Astrocyte (in vitro differentiated cells and primary cell): Measurements from ENCODE around the gene AP2B1. TPM values are rescaled to one million over a fixed set of nuclear protein-coding genes. Genes with fewer than 3 reads are reported as not detected.
A peak's percentile ranks its signal among the peaks of the same experiment; 100 is the strongest.

ENCODE experiments used
- DNase-seq: peaks from one replicate; pipeline ENCODE4 v3.0.0-alpha.2; 2010; ENCODE audit warnings: low read depth
- FAIRE-seq: peaks from 2 replicates; lab custom pipeline; 2011; peaks lifted over from hg19 to GRCh38; lab: Jason Lieb, UNC
- H2AFZ ChIP-seq: 2 replicates; pipeline ENCODE4 v1.6.0; 2012; ENCODE audit warnings: low read depth, low read length, inconsistent platforms
- H3K27ac ChIP-seq: 2 replicates; pipeline ENCODE4 v1.5.1; 2011; ENCODE audit warnings: low read depth, low read length, inconsistent platforms
- H3K27me3 ChIP-seq: 2 replicates; pipeline ENCODE4 v1.6.0; 2011; ENCODE audit warnings: low read length, inconsistent platforms; ENCODE audit not compliant: insufficient read depth
- H3K36me3 ChIP-seq: 2 replicates; pipeline ENCODE4 v1.5.1; 2011; ENCODE audit warnings: low read length, inconsistent platforms; ENCODE audit not compliant: insufficient read depth
- H3K4me1 ChIP-seq: 2 replicates; pipeline ENCODE4 v1.5.1; 2011; ENCODE audit warnings: low read length, inconsistent platforms; ENCODE audit not compliant: insufficient read depth
- H3K4me2 ChIP-seq: 2 replicates; pipeline ENCODE4 v1.6.0; 2012; ENCODE audit warnings: low read length, inconsistent platforms
- H3K4me3 ChIP-seq: 2 replicates; pipeline ENCODE4 v1.5.1; 2011; ENCODE audit warnings: low read depth, mild to moderate bottlenecking, low read length, inconsistent platforms; ENCODE audit not compliant: insufficient read depth
- H3K79me2 ChIP-seq: 2 replicates; pipeline ENCODE4 v1.6.0; 2012; ENCODE audit warnings: mild to moderate bottlenecking, low read length, inconsistent platforms; ENCODE audit not compliant: insufficient read depth
- H3K9ac ChIP-seq: 2 replicates; pipeline ENCODE4 v1.6.0; 2012; ENCODE audit warnings: mild to moderate bottlenecking, low read length, inconsistent platforms
- H3K9me3 ChIP-seq: 2 replicates; pipeline ENCODE4 v1.5.1; 2012; ENCODE audit warnings: low read depth, mild to moderate bottlenecking, low read length, inconsistent platforms; ENCODE audit not compliant: insufficient read depth
- H4K20me1 ChIP-seq: 2 replicates; pipeline ENCODE4 v1.6.0; 2012; ENCODE audit warnings: low read length, inconsistent platforms; ENCODE audit not compliant: insufficient read depth
- H3K27ac Mint-ChIP-seq: one replicate; pipeline ENCODE4 v1.8.0; 2021; ENCODE audit warnings: mild to moderate bottlenecking, mixed read lengths; ENCODE audit not compliant: unreplicated experiment
- H3K27me3 Mint-ChIP-seq: one replicate; pipeline ENCODE4 v1.8.0; 2021; ENCODE audit warnings: low read depth, mixed read lengths; ENCODE audit not compliant: unreplicated experiment
- H3K36me3 Mint-ChIP-seq: one replicate; pipeline ENCODE4 v1.8.0; 2021; ENCODE audit warnings: low read depth, mixed read lengths; ENCODE audit not compliant: unreplicated experiment
- H3K4me1 Mint-ChIP-seq: one replicate; pipeline ENCODE4 v1.8.0; 2021; ENCODE audit warnings: low read depth, mixed read lengths; ENCODE audit not compliant: unreplicated experiment
- H3K4me3 Mint-ChIP-seq: one replicate; pipeline ENCODE4 v1.8.0; 2021; ENCODE audit warnings: mild to moderate bottlenecking, moderate library complexity, mixed read lengths; ENCODE audit not compliant: unreplicated experiment
- H3K9me3 Mint-ChIP-seq: one replicate; pipeline ENCODE4 v1.8.0; 2021; ENCODE audit warnings: mild to moderate bottlenecking, mixed read lengths; ENCODE audit not compliant: unreplicated experiment
- EZH2 ChIP-seq: IDR thresholded peaks from 2 replicates; pipeline ENCODE4 v1.6.1; 2012; ENCODE audit warnings: mild to moderate bottlenecking, low read length, inconsistent platforms; ENCODE audit not compliant: insufficient read depth
- total RNA-seq: library from RNA; stranded (reverse); gene quantifications from 2 replicates; pipeline ENCODE4 v1.2.1, GENCODE V29; 2021
- TF ChIP-seq, protein P1 (sequence below): IDR thresholded peaks from 2 replicates; pipeline ENCODE4 v1.5.1; 2011; ENCODE audit warnings: low read depth, mild to moderate bottlenecking, inconsistent platforms, low read length, moderate library complexity; ENCODE audit not compliant: insufficient read depth

AP2B1 gene
- total RNA-seq, 1 donor from 2014 or later = 313 TPM

DNA sequence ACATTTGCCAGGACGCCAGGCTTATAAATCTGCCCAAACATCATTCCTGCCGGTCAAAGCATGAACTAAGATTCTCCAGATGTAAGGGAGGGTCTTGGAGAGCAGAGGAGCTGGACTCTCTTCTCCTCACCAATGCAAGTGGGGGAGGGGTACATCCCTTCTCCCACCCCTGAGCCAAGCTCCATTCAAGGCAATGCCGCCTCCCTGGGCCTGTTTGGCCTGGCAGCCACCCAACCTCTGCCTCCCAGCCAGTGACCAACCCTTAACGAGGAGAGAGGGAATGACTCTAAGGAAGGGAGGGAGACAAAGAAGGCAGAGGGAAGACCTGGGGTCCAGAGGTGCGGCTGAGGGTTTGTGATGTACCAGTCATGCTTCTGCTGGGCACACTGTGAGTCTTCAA, 187.4 kb downstream of the AP2B1 start:
- Mint-ChIP-seq H3K27me3 (peaks cover 13% of the 10 kb centered on the region), H3K36me3 (no peaks in the 10 kb centered on the region), H3K4me1 (peaks cover 42% of the 10 kb centered on the region), H3K9me3 (no peaks in the 10 kb centered on the region), H3K4me3 (peak overlapping the region; percentile 57), H3K27ac (peak overlapping the region; percentile 72)
- Histone ChIP-seq H3K9ac (no peak overlapping the region), H3K4me1 (peaks cover 25% of the 10 kb centered on the region), H2AFZ (peak overlapping the region; percentile 19), H4K20me1 (no peaks in the 10 kb centered on the region), H3K79me2 (no peaks in the 10 kb centered on the region), H3K27me3 (peaks cover 2% of the 10 kb centered on the region), H3K36me3 (no peaks in the 10 kb centered on the region), H3K4me3 (no peak overlapping the region), H3K4me2 (peak overlapping the region; percentile 48), H3K27ac (no peak overlapping the region), H3K9me3 (no peaks in the 10 kb centered on the region)
- TF ChIP-seq EZH2 = no peak
- TF ChIP-seq, protein P1, sequence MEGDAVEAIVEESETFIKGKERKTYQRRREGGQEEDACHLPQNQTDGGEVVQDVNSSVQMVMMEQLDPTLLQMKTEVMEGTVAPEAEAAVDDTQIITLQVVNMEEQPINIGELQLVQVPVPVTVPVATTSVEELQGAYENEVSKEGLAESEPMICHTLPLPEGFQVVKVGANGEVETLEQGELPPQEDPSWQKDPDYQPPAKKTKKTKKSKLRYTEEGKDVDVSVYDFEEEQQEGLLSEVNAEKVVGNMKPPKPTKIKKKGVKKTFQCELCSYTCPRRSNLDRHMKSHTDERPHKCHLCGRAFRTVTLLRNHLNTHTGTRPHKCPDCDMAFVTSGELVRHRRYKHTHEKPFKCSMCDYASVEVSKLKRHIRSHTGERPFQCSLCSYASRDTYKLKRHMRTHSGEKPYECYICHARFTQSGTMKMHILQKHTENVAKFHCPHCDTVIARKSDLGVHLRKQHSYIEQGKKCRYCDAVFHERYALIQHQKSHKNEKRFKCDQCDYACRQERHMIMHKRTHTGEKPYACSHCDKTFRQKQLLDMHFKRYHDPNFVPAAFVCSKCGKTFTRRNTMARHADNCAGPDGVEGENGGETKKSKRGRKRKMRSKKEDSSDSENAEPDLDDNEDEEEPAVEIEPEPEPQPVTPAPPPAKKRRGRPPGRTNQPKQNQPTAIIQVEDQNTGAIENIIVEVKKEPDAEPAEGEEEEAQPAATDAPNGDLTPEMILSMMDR = no peak
- FAIRE-seq (no peak), DNase-seq (peak; percentile 54)

DNA sequence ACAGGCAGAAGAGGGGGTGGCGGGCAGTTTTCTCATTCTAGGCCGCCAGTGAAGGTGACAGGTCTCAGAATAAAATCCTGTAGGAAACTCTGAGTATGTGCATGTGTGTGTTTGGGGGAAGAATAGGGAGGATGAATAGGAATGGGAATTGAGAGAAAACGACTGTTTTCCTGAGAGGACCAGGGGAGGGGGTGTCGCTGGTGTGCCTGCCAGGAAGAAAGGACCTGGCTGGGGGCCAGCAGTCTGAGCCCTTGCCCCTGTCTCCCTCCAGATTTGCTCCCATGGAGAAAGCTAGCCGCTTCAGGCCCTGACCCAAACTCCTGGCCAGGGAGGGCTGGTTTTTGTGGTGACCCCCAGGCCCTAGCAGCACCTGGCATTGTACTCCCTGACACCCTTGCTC, 187.9 kb downstream of the AP2B1 start:
- H3K9ac ChIP-seq = no peak overlapping the region
- H3K9me3 Mint-ChIP-seq = no peaks in the 10 kb centered on the region
- H2AFZ ChIP-seq = peak overlapping the region; percentile 19
- no peak overlapping the region for H3K27ac ChIP-seq
- no peak overlapping the region for H3K4me3 ChIP-seq
- peaks cover 25% of the 10 kb centered on the region for H3K4me1 ChIP-seq
- no peaks in the 10 kb centered on the region for H4K20me1 ChIP-seq
- DNase-seq (no peak), FAIRE-seq (no peak)
- no peaks in the 10 kb centered on the region for H3K9me3 ChIP-seq
- TF ChIP-seq EZH2 = no peak
- TF ChIP-seq, protein P1 = no peak
- peak overlapping the region; percentile 48 for H3K4me2 ChIP-seq
- no peaks in the 10 kb centered on the region for H3K79me2 ChIP-seq
- no peak overlapping the region for H3K27ac Mint-ChIP-seq
- no peaks in the 10 kb centered on the region for H3K36me3 ChIP-seq
- H3K36me3 Mint-ChIP-seq = no peaks in the 10 kb centered on the region
- H3K27me3 ChIP-seq = peaks cover 2% of the 10 kb centered on the region
- peaks cover 13% of the 10 kb centered on the region for H3K27me3 Mint-ChIP-seq
- no peak overlapping the region for H3K4me3 Mint-ChIP-seq
- H3K4me1 Mint-ChIP-seq = peaks cover 42% of the 10 kb centered on the region

DNA sequence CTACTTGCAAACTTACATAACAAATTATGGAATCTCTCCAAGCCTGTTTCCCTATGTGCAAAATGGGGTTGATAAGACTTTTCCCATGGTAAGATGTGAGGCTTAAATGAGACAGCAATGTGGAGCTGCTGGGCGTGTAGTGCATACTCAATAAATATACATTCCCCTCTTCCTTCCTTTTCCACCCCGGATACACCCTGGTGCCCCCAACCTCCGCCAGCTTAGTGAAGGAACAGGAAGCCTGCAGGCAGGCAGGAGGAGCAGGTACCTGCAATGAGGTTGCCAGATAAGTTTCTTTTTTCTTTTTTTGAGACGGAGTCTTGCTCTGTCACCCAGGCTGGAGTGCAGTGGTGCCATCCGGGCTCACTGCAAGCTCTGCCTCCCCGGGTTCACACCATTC, 188.5 kb downstream of the AP2B1 start:
- Mint-ChIP-seq H3K27me3 (peaks cover 10% of the 10 kb centered on the region), H3K36me3 (no peaks in the 10 kb centered on the region), H3K9me3 (no peaks in the 10 kb centered on the region), H3K27ac (no peak overlapping the region), H3K4me3 (no peak overlapping the region), H3K4me1 (peaks cover 42% of the 10 kb centered on the region)
- Histone ChIP-seq H3K4me3 (no peak overlapping the region), H3K9me3 (no peaks in the 10 kb centered on the region), H3K36me3 (no peaks in the 10 kb centered on the region), H3K9ac (no peak overlapping the region), H2AFZ (no peak overlapping the region), H3K4me1 (peaks cover 25% of the 10 kb centered on the region), H3K27me3 (peaks cover 3% of the 10 kb centered on the region), H4K20me1 (no peaks in the 10 kb centered on the region), H3K4me2 (no peak overlapping the region), H3K79me2 (no peaks in the 10 kb centered on the region), H3K27ac (no peak overlapping the region)
- no peak for DNase-seq
- no peak for FAIRE-seq
- TF ChIP-seq EZH2 = no peak
- TF ChIP-seq, protein P1 = no peak
